ENCODE measurements around the gene TMEM43. TPM values are rescaled to one million over a fixed set of nuclear protein-coding genes. Genes with fewer than 3 reads are reported as not detected.

Gene TMEM43
- polyA plus RNA-seq, 1 donor (not counting 4 experiments of a cell fraction or from before 2014, with no cell fraction given): 111 TPM

DNA sequence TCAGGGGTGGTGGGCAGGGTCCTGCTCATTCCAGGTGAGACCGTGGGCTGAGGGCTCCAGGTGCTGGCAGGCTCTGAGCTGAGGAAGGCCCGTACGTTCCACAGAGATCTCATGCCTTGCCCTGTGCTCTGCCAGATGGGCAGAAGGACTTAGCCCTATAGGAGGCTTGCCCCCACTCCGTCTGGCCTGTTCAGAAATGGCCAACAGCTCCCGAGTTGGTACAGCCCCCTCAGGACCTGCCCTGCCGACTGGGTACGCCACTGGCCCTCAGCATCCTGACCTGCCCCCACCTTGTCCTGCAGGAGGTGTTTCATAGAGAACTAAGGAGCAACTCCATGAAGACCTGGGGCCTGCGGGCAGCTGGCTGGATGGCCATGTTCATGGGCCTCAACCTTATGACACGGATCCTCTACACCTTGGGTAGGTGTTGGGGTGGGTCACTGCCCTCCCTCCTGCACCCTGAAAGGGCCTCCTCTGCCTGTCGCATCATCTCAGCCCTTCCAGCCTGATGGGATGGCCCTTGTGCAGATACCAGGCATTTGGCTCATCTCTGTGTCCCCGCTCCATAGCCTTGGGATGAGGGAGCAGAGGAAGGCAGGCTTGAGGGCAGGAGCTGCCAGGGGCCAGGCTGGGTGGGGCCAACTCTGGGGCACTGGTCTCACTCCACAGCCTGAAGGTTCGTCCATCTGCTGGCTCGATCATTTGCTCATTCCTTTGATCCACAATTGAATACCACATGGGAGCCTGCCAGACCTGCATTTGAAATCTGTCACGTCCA, 14.2 kb downstream of the TMEM43 start:
- Histone ChIP-seq H3K4me1 (ENCODE audit: control insufficient read depth, extremely low read depth, insufficient read depth, low read length) (peaks cover 49% of the 10 kb centered on the region), H3K9me3 (ENCODE audit: control insufficient read depth, low read depth, low read length) (no peaks in the 10 kb centered on the region), H3K27me3 (ENCODE audit: control insufficient read depth, extremely low read depth, insufficient read depth, low read length) (no peaks in the 10 kb centered on the region), H3K9me1 (ENCODE audit: control insufficient read depth, extremely low read depth, insufficient read depth, low read length) (no peaks in the 10 kb centered on the region), H2AFZ (ENCODE audit: control insufficient read depth, low read length) (no peak overlapping the region), H3K9ac (ENCODE audit: control insufficient read depth, extremely low read depth, insufficient read depth, low read length) (no peak overlapping the region), H3K4me3 (ENCODE audit: control insufficient read depth in 2 of 3, extremely low read depth in 1 of 3, insufficient read depth in 2 of 3, low read depth in 1 of 3, low read length in 3 of 3) (no peak overlapping the region), H3K27ac (ENCODE audit: control insufficient read depth, insufficient read depth, low read length) (no peak overlapping the region), H3K4me2 (ENCODE audit: control insufficient read depth, extremely low read depth, insufficient read depth, low read depth, low read length) (no peak overlapping the region), H4K20me1 (ENCODE audit: control insufficient read depth, extremely low read depth, insufficient read depth, low read length) (peaks cover 2% of the 10 kb centered on the region), H3K36me3 (ENCODE audit: control insufficient read depth in 2 of 2, extremely low read depth in 1 of 2, insufficient read depth in 2 of 2, low read length in 2 of 2) (peaks cover 38 to 66% of the 10 kb centered on the region in 2 experiments), H3K79me2 (ENCODE audit: control insufficient read depth, insufficient read depth, low read length) (peaks cover 3% of the 10 kb centered on the region)
- TF ChIP-seq, protein P1, sequence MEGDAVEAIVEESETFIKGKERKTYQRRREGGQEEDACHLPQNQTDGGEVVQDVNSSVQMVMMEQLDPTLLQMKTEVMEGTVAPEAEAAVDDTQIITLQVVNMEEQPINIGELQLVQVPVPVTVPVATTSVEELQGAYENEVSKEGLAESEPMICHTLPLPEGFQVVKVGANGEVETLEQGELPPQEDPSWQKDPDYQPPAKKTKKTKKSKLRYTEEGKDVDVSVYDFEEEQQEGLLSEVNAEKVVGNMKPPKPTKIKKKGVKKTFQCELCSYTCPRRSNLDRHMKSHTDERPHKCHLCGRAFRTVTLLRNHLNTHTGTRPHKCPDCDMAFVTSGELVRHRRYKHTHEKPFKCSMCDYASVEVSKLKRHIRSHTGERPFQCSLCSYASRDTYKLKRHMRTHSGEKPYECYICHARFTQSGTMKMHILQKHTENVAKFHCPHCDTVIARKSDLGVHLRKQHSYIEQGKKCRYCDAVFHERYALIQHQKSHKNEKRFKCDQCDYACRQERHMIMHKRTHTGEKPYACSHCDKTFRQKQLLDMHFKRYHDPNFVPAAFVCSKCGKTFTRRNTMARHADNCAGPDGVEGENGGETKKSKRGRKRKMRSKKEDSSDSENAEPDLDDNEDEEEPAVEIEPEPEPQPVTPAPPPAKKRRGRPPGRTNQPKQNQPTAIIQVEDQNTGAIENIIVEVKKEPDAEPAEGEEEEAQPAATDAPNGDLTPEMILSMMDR (optimal IDR thresholded peaks at IDR 0.05 in 1 of 3, IDR thresholded peaks at IDR 0.05 in 1 of 3, conservative IDR thresholded peaks at IDR 0.05 in 1 of 3; ENCODE audit: extremely low read depth in 1 of 3, insufficient read depth in 2 of 3, low read length in 3 of 3): no peak
- no peak for TF ChIP-seq EZH2 (IDR thresholded peaks at IDR 0.05; ENCODE audit: low read length)
- FAIRE-seq (no peak), DNase-seq (ENCODE audit: low read depth, low spot score) (no peak)
- dilution Hi-C loops (cut with MboI; ENCODE audit: extremely low pct_ligation_motif_present, low sequenced_read_pairs): no loop called here

DNA sequence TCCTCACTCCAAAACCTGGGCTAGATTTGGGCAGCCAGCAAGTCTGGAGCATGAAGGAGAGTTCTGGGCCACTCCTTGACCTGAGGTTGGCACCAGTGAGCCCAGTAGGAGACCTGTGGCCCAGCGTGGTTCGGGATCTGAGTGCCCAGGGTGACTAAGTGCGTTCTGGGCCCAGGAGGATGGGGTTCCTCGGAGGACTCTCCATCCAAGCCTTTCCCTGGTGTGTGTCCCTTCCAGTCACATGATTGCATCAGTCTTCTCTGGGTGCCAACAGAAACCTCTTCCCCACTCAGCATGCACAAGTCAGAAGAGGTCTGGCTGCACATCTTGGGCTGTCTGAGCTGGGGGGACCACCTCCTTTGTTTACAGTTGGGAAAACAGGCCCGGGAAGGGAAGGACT, 14.9 kb downstream of the TMEM43 start:
- TF ChIP-seq EZH2 (IDR thresholded peaks at IDR 0.05; ENCODE audit: low read length): no peak
- TF ChIP-seq, protein P1 (optimal IDR thresholded peaks at IDR 0.05 in 1 of 3, IDR thresholded peaks at IDR 0.05 in 1 of 3, conservative IDR thresholded peaks at IDR 0.05 in 1 of 3; ENCODE audit: extremely low read depth in 1 of 3, insufficient read depth in 2 of 3, low read length in 3 of 3): no peak
- peaks cover 2% of the 10 kb centered on the region for H4K20me1 ChIP-seq (ENCODE audit: control insufficient read depth, extremely low read depth, insufficient read depth, low read length)
- H3K27ac ChIP-seq (ENCODE audit: control insufficient read depth, insufficient read depth, low read length): no peak overlapping the region
- no peaks in the 10 kb centered on the region for H3K9me3 ChIP-seq (ENCODE audit: control insufficient read depth, low read depth, low read length)
- H3K36me3 ChIP-seq (ENCODE audit: control insufficient read depth in 2 of 2, extremely low read depth in 1 of 2, insufficient read depth in 2 of 2, low read length in 2 of 2): peaks cover 31 to 59% of the 10 kb centered on the region in 2 experiments
- DNase-seq (ENCODE audit: low read depth, low spot score) (no peak), FAIRE-seq (no peak)
- H3K4me2 ChIP-seq (ENCODE audit: control insufficient read depth, extremely low read depth, insufficient read depth, low read depth, low read length): no peak overlapping the region
- dilution Hi-C loops (cut with MboI; ENCODE audit: extremely low pct_ligation_motif_present, low sequenced_read_pairs): no loop called here
- H3K4me1 ChIP-seq (ENCODE audit: control insufficient read depth, extremely low read depth, insufficient read depth, low read length): peaks cover 54% of the 10 kb centered on the region
- H3K79me2 ChIP-seq (ENCODE audit: control insufficient read depth, insufficient read depth, low read length): peaks cover 3% of the 10 kb centered on the region
- no peak overlapping the region for H3K9ac ChIP-seq (ENCODE audit: control insufficient read depth, extremely low read depth, insufficient read depth, low read length)
- H3K9me1 ChIP-seq (ENCODE audit: control insufficient read depth, extremely low read depth, insufficient read depth, low read length): no peaks in the 10 kb centered on the region
- H2AFZ ChIP-seq (ENCODE audit: control insufficient read depth, low read length): no peak overlapping the region
- H3K27me3 ChIP-seq (ENCODE audit: control insufficient read depth, extremely low read depth, insufficient read depth, low read length): no peaks in the 10 kb centered on the region
- H3K4me3 ChIP-seq (ENCODE audit: control insufficient read depth in 2 of 3, extremely low read depth in 1 of 3, insufficient read depth in 2 of 3, low read depth in 1 of 3, low read length in 3 of 3): no peak overlapping the region

Data from keratinocyte (primary cell).